Smooth muscle cell of the umbilical artery (primary cell): Measurements from ENCODE around the gene SAE1. TPM values are rescaled to one million over a fixed set of nuclear protein-coding genes. Genes with fewer than 3 reads are reported as not detected.

Source experiments
- total RNA-seq: library from RNA; depleted of rRNA; stranded (reverse); fragments of >200 nt; gene quantifications from 2 replicates; pipeline ENCODE4 v1.2.3, GENCODE V29; 2014

SAE1 gene
- 113 and 146 TPM in 2 replicates for total RNA-seq

GRCh38 chr19:47130589-47131227 is at the start of gene SAE1:
Gene SAE1 (plus strand): TSS chr19:47130835. CDS start chr19:47130931, 96 bp downstream.

DNA sequence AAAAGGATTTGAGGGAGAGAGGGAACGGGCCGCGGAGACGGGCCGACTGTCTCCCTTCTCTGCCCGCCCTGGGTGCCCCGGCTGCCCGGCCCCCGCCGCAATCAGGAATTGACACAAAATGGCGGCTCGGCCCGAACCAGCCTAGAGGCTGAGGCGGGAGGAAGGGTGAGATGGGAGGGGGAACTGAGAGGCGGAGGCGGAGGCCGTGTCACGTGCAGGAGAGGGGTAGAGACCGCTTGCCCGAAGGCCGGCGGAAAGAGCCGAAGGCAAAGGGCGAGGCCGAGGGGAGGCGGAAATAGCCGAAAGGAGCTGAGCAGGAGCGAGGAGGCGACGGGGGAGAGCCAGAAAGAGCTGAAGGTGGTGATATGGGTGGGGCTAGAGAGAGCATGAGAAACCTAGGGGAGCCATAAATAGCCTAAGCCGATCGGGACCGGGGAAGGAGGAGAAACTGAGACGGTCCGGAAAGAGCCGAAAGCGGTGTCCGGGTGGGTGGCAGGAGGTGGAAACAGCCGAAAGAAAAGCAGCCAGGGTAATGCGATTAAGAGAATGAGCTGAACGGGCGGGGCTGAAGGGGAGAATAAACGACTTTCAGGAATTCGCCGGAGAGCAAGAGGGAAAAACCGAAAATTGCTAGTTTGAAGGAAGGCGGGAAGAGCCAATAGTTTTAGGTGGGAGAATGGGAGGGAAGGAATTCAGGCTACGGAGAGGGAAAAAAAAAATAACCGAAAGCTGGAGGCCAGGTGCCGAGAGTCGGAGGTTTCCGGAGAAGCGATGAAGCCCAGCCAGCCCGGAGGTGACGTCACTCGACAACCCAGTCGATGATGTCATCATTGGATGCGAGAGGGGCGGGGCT is 17.4 kb upstream of the SAE1 start, which contains the start of gene ZC3H4:
Gene ZC3H4, minus strand, starts transcription at position 780 of the 853 bp plus-strand sequence. CDS start 1,192 bp downstream, outside the sequence.

DNA sequence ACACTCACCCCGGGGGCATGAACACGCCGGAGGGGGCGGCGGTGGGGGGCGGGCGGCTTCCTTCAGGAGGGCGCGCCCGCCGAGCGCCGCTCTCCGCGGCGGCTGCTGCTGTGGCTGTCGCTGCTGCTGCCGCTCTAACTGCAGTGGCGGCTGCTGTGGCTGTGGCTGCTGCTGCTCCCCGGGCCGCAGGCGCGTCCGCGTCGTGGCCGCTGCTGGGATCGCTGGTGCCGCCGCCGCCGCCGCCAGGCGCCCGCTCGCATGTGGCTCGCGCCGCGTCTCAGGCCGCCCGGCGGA is 100.2 kb downstream of the SAE1 start, which contains the start of gene BBC3:
Gene BBC3, minus strand, starts transcription at position 279 of the 294 bp plus-strand sequence. CDS start 2,768 bp downstream, outside the sequence.

GRCh38 chr19:47255879-47256692 is 125.5 kb downstream of the SAE1 start, which contains the start of gene CCDC9:
Gene CCDC9 (plus strand): TSS chr19:47256525. CDS start chr19:47258401, 1,876 bp downstream.

Other genes with a start within 250 kb of the SAE1 start
- 0.09 and 0.30 TPM in 2 replicates for gene NPAS1, start 111.0 kb upstream of the SAE1 start, total RNA-seq
- 7.9 and 15.4 TPM in 2 replicates for gene TMEM160, start 82.2 kb upstream of the SAE1 start, total RNA-seq
- gene ZC3H4, start 17.1 kb upstream of the SAE1 start, total RNA-seq, result 7.1 and 16.5 TPM in 2 replicates
- 13.4 and 14.6 TPM in 2 replicates for gene BBC3, start 100.4 kb downstream of the SAE1 start, total RNA-seq
- gene CCDC9, start 125.7 kb downstream of the SAE1 start, total RNA-seq, result 4.5 and 11.9 TPM in 2 replicates
- 2.1 and 2.7 TPM in 2 replicates for gene INAFM1, start 144.1 kb downstream of the SAE1 start, total RNA-seq
- gene C5AR1, start 179.0 kb downstream of the SAE1 start, total RNA-seq, result under 0.01 and 0.18 TPM in 2 replicates
- not detected in 2 replicates for gene C5AR2, start 201.3 kb downstream of the SAE1 start, total RNA-seq
- 8.9 and 17.3 TPM in 2 replicates for gene DHX34, start 218.5 kb downstream of the SAE1 start, total RNA-seq